ENCODE data around the gene PROKR2. TPM values are rescaled to one million over a fixed set of nuclear protein-coding genes. Genes with fewer than 3 reads are reported as not detected.

The PROKR2 gene
- total and polyA plus RNA-seq, 2 of the 8 experiments (the other 6 are each of a cell fraction or from before 2014, with no cell fraction given), result 3.3 to 7.7 TPM

GRCh38 chr20:5331340-5331739, 14.6 kb upstream of the PROKR2 start:
- H4K5ac ChIP-seq (ENCODE audit: insufficient read length, low read depth, low read length), result no peak overlapping the region
- no peak overlapping the region for H2BK120ac ChIP-seq (replicated peaks; ENCODE audit: low read depth, low read length)
- H3K36me3 ChIP-seq (ENCODE audit: control insufficient read depth in 2 of 4, insufficient read depth in 4 of 4, low read length in 3 of 4), result no peaks in the 10 kb centered on the region
- no peaks in the 10 kb centered on the region for H3K4me1 ChIP-seq (replicated peaks in 1 of 4; ENCODE audit: control insufficient read depth in 3 of 4, insufficient read depth in 4 of 4, low read length in 3 of 4)
- no peak overlapping the region for H2BK20ac ChIP-seq (ENCODE audit: low read length)
- no peaks in the 10 kb centered on the region for H3K9me3 ChIP-seq (ENCODE audit: insufficient read depth in 2 of 2, low read depth in 1 of 2, low read length in 1 of 2)
- no peak overlapping the region for H2BK5ac ChIP-seq (ENCODE audit: low read depth, low read length)
- no peak overlapping the region for H2BK12ac ChIP-seq (ENCODE audit: low read depth, low read length)
- 86% methylated on average over 3 of the region's 3 CpGs; no CpG with 5 or more reads in 1 of the 2 experiments for WGBS, 2 experiments (ENCODE audit: extremely low coverage in 1 of 2, insufficient coverage in 1 of 2, insufficient read length in 1 of 2, insufficient replicate concordance in 2 of 2, low coverage in 1 of 2, low lambda C conversion rate in 2 of 2, missing lambda C conversion rate in 1 of 2)
- H3K14ac ChIP-seq (ENCODE audit: insufficient read length), result no peak overlapping the region
- H4K20me1 ChIP-seq (replicated peaks in 1 of 2; ENCODE audit: control insufficient read depth in 1 of 2, insufficient read depth in 2 of 2, low read length in 2 of 2), result no peaks in the 10 kb centered on the region
- DNase-seq (ENCODE audit: low read depth in 1 of 2, low spot score in 2 of 2), result no peak
- H3K27ac ChIP-seq (ENCODE audit: low read depth, low read length), result no peak overlapping the region
- no peaks in the 10 kb centered on the region for H3K79me2 ChIP-seq (ENCODE audit: control insufficient read depth in 1 of 2, insufficient read depth in 2 of 2, low read length in 2 of 2)
- no peak overlapping the region for H4K91ac ChIP-seq (replicated peaks; ENCODE audit: insufficient read length, low read length)
- H3K4me2 ChIP-seq (ENCODE audit: insufficient read depth in 1 of 2, low read depth in 2 of 2, low read length in 2 of 2), result no peak overlapping the region
- no peak overlapping the region for H4K8ac ChIP-seq (ENCODE audit: extremely low read depth, insufficient read depth, low read length)
- H3K23ac ChIP-seq (ENCODE audit: insufficient read length), result no peak overlapping the region
- H2AFZ ChIP-seq (ENCODE audit: low read length), result no peak overlapping the region
- H3K79me1 ChIP-seq (ENCODE audit: low read depth, low read length), result no peaks in the 10 kb centered on the region
- H2AK5ac ChIP-seq (ENCODE audit: low read depth, low read length), result no peak overlapping the region
- no peak overlapping the region for H3K4ac ChIP-seq (replicated peaks; ENCODE audit: insufficient read length, low read depth, low read length)
- no peak overlapping the region for H3K18ac ChIP-seq (ENCODE audit: extremely low read depth, low read length)
- no peak for FAIRE-seq
- no peak overlapping the region for H3K4me3 ChIP-seq (ENCODE audit: extremely low read depth in 1 of 4, insufficient read depth in 2 of 4, low read depth in 3 of 4, low read length in 4 of 4)
- ChIA-PET CTCF (ENCODE audit: partially characterized antibody) (interaction anchor here (1.0 kb wide), 1 partner anchor 126 kb away, joined by 3 read pairs; no protein-coding TSS in a partner anchor), POLR2A (ENCODE audit: partially characterized antibody) (no interaction called here)
- TF ChIP-seq KDM5A (IDR thresholded peaks at IDR 0.05; ENCODE audit: low read length) (no peak), MAFK (IDR thresholded peaks at IDR 0.05; ENCODE audit: low read depth, low read length) (no peak), POLR2AphosphoS5 (IDR thresholded peaks at IDR 0.05; ENCODE audit: low read depth, low read length) (no peak), BACH1 (IDR thresholded peaks at IDR 0.05; ENCODE audit: low read length) (no peak), TEAD4 (IDR thresholded peaks at IDR 0.05; ENCODE audit: low read depth, low read length) (no peak), HDAC2 (IDR thresholded peaks at IDR 0.05; ENCODE audit: borderline replicate concordance in 1 of 2, low read depth in 2 of 2, low read length in 2 of 2) (no peak)
- no peak overlapping the region for H3K9ac ChIP-seq (replicated peaks in 1 of 4; ENCODE audit: extremely low read depth in 1 of 4, low read depth in 3 of 4, low read length in 3 of 4)
- H3K27me3 ChIP-seq (replicated peaks in 1 of 4; ENCODE audit: control insufficient read depth in 3 of 4, extremely low read depth in 1 of 4, insufficient read depth in 3 of 4, low read length in 3 of 4), result no peaks in the 10 kb centered on the region
- no peak overlapping the region for H2BK15ac ChIP-seq (ENCODE audit: low read length)
- H3K23me2 ChIP-seq (ENCODE audit: low read depth, low read length), result no peaks in the 10 kb centered on the region
- no peak overlapping the region for H3K56ac ChIP-seq (replicated peaks; ENCODE audit: insufficient read length, low read depth, low read length)

Measured in H1 (cell line).